K562 (cell line): Measurements from ENCODE around the gene AGAP1. TPM values are rescaled to one million over a fixed set of nuclear protein-coding genes. Genes with fewer than 3 reads are reported as not detected.

Source experiments
- ATAC-seq: fragments of 200-7000 bp; cut with Tn5 transposase; 3 replicates; pipeline ENCODE4 v1.9.1; 2020; ENCODE audit warnings: moderate library complexity
- BruUV-seq: library from RNA; stranded (reverse); fragments of 400-500 nt; replicated peaks from 2 replicates; lab custom pipeline; 2021; lab: Mats Ljungman, UMichigan
- CTCF ChIA-PET: fragments of 300-600 bp; formaldehyde crosslinking; extraction: SDS; loops from one replicate; lab custom pipeline; 2021; ENCODE audit warnings: low intra/inter-chr PET ratio; lab: Yijun Ruan, JAX
- POLR2A ChIA-PET: fragments of 300-600, 350-650 bp; sonication (Branson Sonifier 250); formaldehyde crosslinking; extraction: SDS; loops from one replicate; lab custom pipeline; 2021; ENCODE audit warnings: antibody characterized with exemption, inconsistent platforms; lab: Yijun Ruan, JAX
- DNase-seq, 4 experiments: peaks; one replicate each; pipeline versions ENCODE4 v3.0.0 to v3.0.0-alpha.2; 2011 to 2018; ENCODE audit warnings: low spot score in 3 of 4, mixed read lengths in 3 of 4; ENCODE audit errors: extremely low read depth in 1 of 4
- FAIRE-seq: peaks from 2 replicates; lab custom pipeline; 2011; peaks lifted over from hg19 to GRCh38; lab: Jason Lieb, UNC
- H2AFZ ChIP-seq: 2 replicates; pipeline ENCODE4 v1.6.0; 2011; ENCODE audit warnings: low read depth, low read length, control low read depth, inconsistent platforms
- H3K27ac ChIP-seq: fragments of 200-600 bp; 3 replicates; pipeline ENCODE4 v1.8.0; 2011; ENCODE audit warnings: low read depth, mild to moderate bottlenecking, control low read depth, inconsistent platforms, low read length, moderate library complexity, mixed read lengths; ENCODE audit errors: extremely low read depth
- H3K27me3 ChIP-seq, 2 experiments: fragments of 300-600 bp in 1 of 2; 2 replicates in 1 of 2; 3 replicates in 1 of 2; pipeline versions ENCODE4 v1.6.0 to v1.8.0; 2011; ENCODE audit warnings: inconsistent platforms in 2 of 2, low read length in 2 of 2, mild to moderate bottlenecking in 1 of 2, mixed read lengths in 1 of 2, moderate library complexity in 1 of 2; ENCODE audit not compliant: control insufficient read depth in 2 of 2, insufficient read depth in 2 of 2
- H3K36me3 ChIP-seq: fragments of 300-600 bp; 3 replicates; pipeline ENCODE4 v1.8.0; 2011; ENCODE audit warnings: mild to moderate bottlenecking, low read length, inconsistent platforms; ENCODE audit not compliant: control insufficient read depth, insufficient read depth
- H3K4me1 ChIP-seq, 2 experiments: fragments of 200-600 bp in 1 of 2; replicated peaks in 1 of 2; 2 replicates in 1 of 2; 3 replicates in 1 of 2; pipeline versions ENCODE4 v1.5.1 to v1.8.0; 2011; ENCODE audit warnings: inconsistent platforms in 2 of 2, low read length in 2 of 2, mild to moderate bottlenecking in 1 of 2, mixed read lengths in 1 of 2, moderate library complexity in 1 of 2; ENCODE audit not compliant: control insufficient read depth in 2 of 2, insufficient read depth in 2 of 2
- H3K4me2 ChIP-seq: 2 replicates; pipeline ENCODE4 v1.6.1; 2011; ENCODE audit warnings: low read length, control low read depth, inconsistent platforms, mixed read lengths; ENCODE audit not compliant: insufficient read depth
- H3K4me3 ChIP-seq: fragments of 200-600 bp; sonication (generic), shearing (Covaris generic); 2 replicates; pipeline ENCODE4 v1.5.1; 2016; ENCODE audit warnings: control low read depth, inconsistent platforms
- H3K79me2 ChIP-seq: fragments of 200-600 bp; 3 replicates; pipeline ENCODE4 v1.8.0; 2011; ENCODE audit warnings: low read length, inconsistent platforms; ENCODE audit not compliant: control insufficient read depth, insufficient read depth
- H3K9ac ChIP-seq, 2 experiments: 2 replicates each; pipeline versions ENCODE4 v1.6.0 to v1.6.1; 2011; ENCODE audit warnings: low read depth in 2 of 2, low read length in 2 of 2, control low read depth in 1 of 2, inconsistent platforms in 1 of 2, mild to moderate bottlenecking in 1 of 2, mixed read lengths in 1 of 2; ENCODE audit not compliant: insufficient read depth in 1 of 2
- H3K9me1 ChIP-seq: one replicate; pipeline ENCODE4 v1.6.0; 2011; ENCODE audit warnings: inconsistent platforms, mild to moderate bottlenecking, low read length, moderate library complexity; ENCODE audit not compliant: control insufficient read depth, insufficient read depth
- H3K9me3 ChIP-seq: replicated peaks from 2 replicates; pipeline ENCODE4 v1.5.1; 2011; ENCODE audit warnings: low read depth, low read length, inconsistent platforms; ENCODE audit not compliant: control insufficient read depth, insufficient read depth
- H4K20me1 ChIP-seq: replicated peaks from 2 replicates; pipeline ENCODE4 v1.6.1; 2011; ENCODE audit warnings: low read length, inconsistent platforms, mixed read lengths; ENCODE audit not compliant: control insufficient read depth, insufficient read depth
- BMI1 ChIP-seq: fragments of 150-350 bp; IDR thresholded peaks from 2 replicates; pipeline ENCODE4 v1.6.1; 2014; ENCODE audit warnings: low read length
- CC2D1A ChIP-seq: fragments of 450-650 bp; IDR thresholded peaks from 2 replicates; pipeline ENCODE4 v1.6.1; 2017; ENCODE audit warnings: mild to moderate bottlenecking
- CSDE1 ChIP-seq, 2 experiments: fragments of 450-650 bp; IDR thresholded peaks; 2 replicates each; pipeline ENCODE4 v1.6.1; 2016; ENCODE audit warnings: mild to moderate bottlenecking in 1 of 2
- ELK3 ChIP-seq: fragments of 450-650 bp; formaldehyde crosslinking; IDR thresholded peaks from 2 replicates; pipeline ENCODE4 v1.4.0; 2020; ENCODE audit warnings: mild to moderate bottlenecking
- IFI16 ChIP-seq: fragments of 250-450 bp; sonication (Bioruptor Pico); IDR thresholded peaks from 2 replicates; pipeline ENCODE4 v2.1.2; 2022; ENCODE audit warnings: mild to moderate bottlenecking, inconsistent platforms
- RBM14 ChIP-seq: fragments of 200-400 bp; formaldehyde crosslinking; IDR thresholded peaks from 2 replicates; pipeline ENCODE4 v1.6.1; 2018; ENCODE audit warnings: low read depth, mild to moderate bottlenecking, low read length, moderate library complexity, borderline replicate concordance; ENCODE audit not compliant: insufficient read depth
- RNF2 ChIP-seq: sonication (generic); IDR thresholded peaks from 2 replicates; pipeline ENCODE4 v1.6.1; 2016
- TAF15 ChIP-seq: fragments of 200-400 bp; formaldehyde crosslinking; IDR thresholded peaks from 2 replicates; pipeline ENCODE4 v1.6.1; 2017; ENCODE audit warnings: mild to moderate bottlenecking, low read depth, low read length, moderate library complexity
- TEAD1 ChIP-seq, 2 experiments: fragments of 450-650 bp in 1 of 2; sonication (generic) in 1 of 2; formaldehyde crosslinking; IDR thresholded peaks; 2 replicates each; pipeline versions ENCODE4 v1.4.0 to v1.8.0; 2020 to 2022; ENCODE audit warnings: mild to moderate bottlenecking in 2 of 2, missing genetic modification reagents in 1 of 2
- TOE1 ChIP-seq, 2 experiments: fragments of 450-650 bp in 1 of 2; sonication (generic) in 1 of 2; formaldehyde crosslinking in 1 of 2; IDR thresholded peaks; 2 replicates each; pipeline versions ENCODE4 v1.7.1 to v1.8.0; 2016 to 2022; ENCODE audit warnings: borderline replicate concordance in 2 of 2, mild to moderate bottlenecking in 2 of 2, antibody characterized with exemption in 1 of 2, inconsistent platforms in 1 of 2, low read depth in 1 of 2, missing genetic modification reagents in 1 of 2, moderate library complexity in 1 of 2
- ZNF121 ChIP-seq: sonication (generic); formaldehyde crosslinking; conservative IDR thresholded peaks from 2 replicates; pipeline ENCODE4 v1.8.0; 2022; ENCODE audit warnings: missing genetic modification reagents
- ZNF197 ChIP-seq: fragments of 200-800 bp; sonication (Bioruptor generic); IDR thresholded peaks from 2 replicates; pipeline ENCODE4 v1.6.1; 2016; ENCODE audit warnings: low read depth, missing genetic modification characterization, missing compliant biosample characterization
- WGBS: fragments of 100-300 bp; shearing (Covaris generic); methylation state at CpG from one replicate; pipeline ENCODE4 v1.1.6; 2016; ENCODE audit warnings: low coverage, mixed read lengths; ENCODE audit not compliant: insufficient coverage; ENCODE audit errors: missing lambda C conversion rate; 5-methylcytosine and 5-hydroxymethylcytosine counted together
- in situ Hi-C: fragments of 300-500 bp; cut with MboI; formaldehyde crosslinking; loops from 4 replicates; pipeline ENCODE4 v1.15.0; 2018; ENCODE audit warnings: inconsistent platforms, mixed read lengths
- intact Hi-C: fragments of 100-400 bp; cut with micrococcal nuclease; formaldehyde crosslinking; loops from 2 replicates; pipeline ENCODE4 v1.14.2; 2022
- polyA plus RNA-seq, 8 experiments: library from polyadenylated mRNA; depleted of rRNA in 4 of 8; stranded (reverse) in 5 of 8; unstranded in 3 of 8; fragments of >200 nt; fragmentation: Nextera tagmentation in 2 of 8; fragmentation: Illumina TruSeq in 1 of 8; extraction: Ambion mirVana in 2 of 8; extraction: Trizol in 1 of 8; gene quantifications; 2 replicates each; pipeline versions ENCODE4 v1.2.1 to v1.2.3, GENCODE V29; 2011 to 2014; ENCODE audit warnings: inconsistent platforms in 1 of 8, missing spikeins in 1 of 8
- total RNA-seq, 7 experiments: library from RNA; depleted of rRNA in 6 of 7; stranded (reverse); fragments of >200 nt in 6 of 7; fragmentation: Illumina TruSeq in 2 of 7; extraction: Trizol in 2 of 7; gene quantifications; 2 replicates each; pipeline versions ENCODE4 v1.2.1 to v1.2.3, GENCODE V29; 2011 to 2021; ENCODE audit warnings: low replicate concordance in 1 of 7
- TF ChIP-seq, protein P1 (sequence below): sonication (generic); formaldehyde crosslinking; IDR thresholded peaks from 2 replicates; pipeline ENCODE4 v1.8.1; 2023; ENCODE audit warnings: mild to moderate bottlenecking, missing genetic modification reagents
- TF ChIP-seq, protein P2 (sequence below): sonication (generic); formaldehyde crosslinking; IDR thresholded peaks from 2 replicates; pipeline ENCODE4 v1.8.1; 2023; ENCODE audit warnings: mild to moderate bottlenecking, missing genetic modification reagents
- TF ChIP-seq, protein P3 (sequence below): sonication (generic); formaldehyde crosslinking; IDR thresholded peaks from 2 replicates; pipeline ENCODE4 v1.9.0; 2022; ENCODE audit warnings: mild to moderate bottlenecking, missing genetic modification reagents

Gene AGAP1
- total and polyA plus RNA-seq, 9 of the 15 experiments (the other 6 are each of a cell fraction or from before 2014, with no cell fraction given): 1.3 to 24.0 (median 10.6) TPM

- TF ChIP-seq TOE1 (IDR thresholded peaks at IDR 0.05; ENCODE audit: borderline replicate concordance): no peak
- TF ChIP-seq TOE1 (CRISPR knock-in tag; IDR thresholded peaks at IDR 0.05; ENCODE audit: borderline replicate concordance, low read depth): no peak
- TF ChIP-seq BMI1: no peak
- no peak for TF ChIP-seq RBM14
- TF ChIP-seq ELK3 (CRISPR knock-in tag): no peak
These were observed 367.0 kb downstream of the AGAP1 start (continued) for GRCh38 chr2:235860871-235861270.

DNA sequence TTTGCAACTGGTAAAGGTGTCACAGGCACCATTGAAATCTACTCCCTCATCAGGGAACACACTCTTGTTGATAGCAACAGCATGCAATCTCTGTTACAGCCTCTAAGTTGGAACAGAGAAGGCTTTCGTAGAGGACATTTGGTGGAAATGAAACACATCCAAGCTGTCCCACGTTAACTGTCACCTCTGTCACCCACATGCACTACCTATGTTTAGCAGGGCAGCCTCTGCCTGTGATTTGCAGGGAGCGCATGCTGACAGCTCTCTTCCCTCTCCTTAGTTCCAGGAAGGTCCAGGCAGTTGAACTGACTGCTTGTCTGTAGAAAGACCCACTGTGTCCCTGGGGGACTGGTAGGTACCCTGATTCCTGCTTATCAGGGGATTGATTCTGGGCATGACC lies 367.5 kb downstream of the AGAP1 start:
- Histone ChIP-seq H3K36me3 (no peaks in the 10 kb centered on the region), H3K4me3 (no peak overlapping the region), H2AFZ (no peak overlapping the region), H4K20me1 (no peaks in the 10 kb centered on the region), H3K27me3 (no peaks in the 10 kb centered on the region), H3K9me1 (no peaks in the 10 kb centered on the region), H3K9me3 (no peaks in the 10 kb centered on the region), H3K4me1 (no peaks in the 10 kb centered on the region), H3K9ac (no peak overlapping the region), H3K27ac (no peak overlapping the region), H3K4me2 (no peak overlapping the region), H3K79me2 (no peaks in the 10 kb centered on the region)
- DNase-seq: no peak
- CTCF ChIA-PET: no interaction called here
- in situ Hi-C loops (no loop called here), intact Hi-C loops (no loop called here)
- FAIRE-seq: no peak
- no TSS peak for BruUV-seq
- TF ChIP-seq IFI16 (CRISPR knock-in tag) (no peak), TEAD1 (CRISPR knock-in tag; IDR thresholded peaks at IDR 0.05) (no peak), CSDE1 (IDR thresholded peaks at IDR 0.05) (no peak), ZNF121 (no peak), RNF2 (no peak), CC2D1A (no peak), ZNF197 (CRISPR knock-in tag) (no peak), TAF15 (no peak)
- TF ChIP-seq, protein P1, sequence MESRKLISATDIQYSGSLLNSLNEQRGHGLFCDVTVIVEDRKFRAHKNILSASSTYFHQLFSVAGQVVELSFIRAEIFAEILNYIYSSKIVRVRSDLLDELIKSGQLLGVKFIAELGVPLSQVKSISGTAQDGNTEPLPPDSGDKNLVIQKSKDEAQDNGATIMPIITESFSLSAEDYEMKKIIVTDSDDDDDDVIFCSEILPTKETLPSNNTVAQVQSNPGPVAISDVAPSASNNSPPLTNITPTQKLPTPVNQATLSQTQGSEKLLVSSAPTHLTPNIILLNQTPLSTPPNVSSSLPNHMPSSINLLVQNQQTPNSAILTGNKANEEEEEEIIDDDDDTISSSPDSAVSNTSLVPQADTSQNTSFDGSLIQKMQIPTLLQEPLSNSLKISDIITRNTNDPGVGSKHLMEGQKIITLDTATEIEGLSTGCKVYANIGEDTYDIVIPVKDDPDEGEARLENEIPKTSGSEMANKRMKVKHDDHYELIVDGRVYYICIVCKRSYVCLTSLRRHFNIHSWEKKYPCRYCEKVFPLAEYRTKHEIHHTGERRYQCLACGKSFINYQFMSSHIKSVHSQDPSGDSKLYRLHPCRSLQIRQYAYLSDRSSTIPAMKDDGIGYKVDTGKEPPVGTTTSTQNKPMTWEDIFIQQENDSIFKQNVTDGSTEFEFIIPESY (CRISPR knock-in tag): no peak
- TF ChIP-seq, protein P2, sequence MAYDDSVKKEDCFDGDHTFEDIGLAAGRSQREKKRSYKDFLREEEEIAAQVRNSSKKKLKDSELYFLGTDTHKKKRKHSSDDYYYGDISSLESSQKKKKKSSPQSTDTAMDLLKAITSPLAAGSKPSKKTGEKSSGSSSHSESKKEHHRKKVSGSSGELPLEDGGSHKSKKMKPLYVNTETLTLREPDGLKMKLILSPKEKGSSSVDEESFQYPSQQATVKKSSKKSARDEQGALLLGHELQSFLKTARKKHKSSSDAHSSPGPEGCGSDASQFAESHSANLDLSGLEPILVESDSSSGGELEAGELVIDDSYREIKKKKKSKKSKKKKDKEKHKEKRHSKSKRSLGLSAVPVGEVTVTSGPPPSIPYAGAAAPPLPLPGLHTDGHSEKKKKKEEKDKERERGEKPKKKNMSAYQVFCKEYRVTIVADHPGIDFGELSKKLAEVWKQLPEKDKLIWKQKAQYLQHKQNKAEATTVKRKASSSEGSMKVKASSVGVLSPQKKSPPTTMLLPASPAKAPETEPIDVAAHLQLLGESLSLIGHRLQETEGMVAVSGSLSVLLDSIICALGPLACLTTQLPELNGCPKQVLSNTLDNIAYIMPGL (CRISPR knock-in tag): no peak
- TF ChIP-seq, protein P3, sequence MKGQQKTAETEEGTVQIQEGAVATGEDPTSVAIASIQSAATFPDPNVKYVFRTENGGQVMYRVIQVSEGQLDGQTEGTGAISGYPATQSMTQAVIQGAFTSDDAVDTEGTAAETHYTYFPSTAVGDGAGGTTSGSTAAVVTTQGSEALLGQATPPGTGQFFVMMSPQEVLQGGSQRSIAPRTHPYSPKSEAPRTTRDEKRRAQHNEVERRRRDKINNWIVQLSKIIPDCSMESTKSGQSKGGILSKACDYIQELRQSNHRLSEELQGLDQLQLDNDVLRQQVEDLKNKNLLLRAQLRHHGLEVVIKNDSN (CRISPR knock-in tag): no peak
- POLR2A ChIA-PET: no interaction called here
- no peak for ATAC-seq
- 82% methylated on average over 2 of the region's 3 CpGs for WGBS
